Femur (tissue), 1 donor: ENCODE results near the gene CRIP1.

Experiments
- DNase-seq: peaks from one replicate; pipeline ENCODE4 v3.0.0-alpha.2; 2017

CRIP1 gene

GRCh38 chr14:105486163-105486973 lies at the start of gene CRIP1:
CRIP1 (plus strand) TSS chr14:105486886; CDS start chr14:105487260, 374 bp downstream.
- DNase-seq = peak; percentile 44

- no peak for DNase-seq
Measured at GRCh38 chr14:105436891-105437722, 49.6 kb upstream of the CRIP1 start.

GRCh38 chr14:105437723-105438500 lies 48.8 kb upstream of the CRIP1 start:
- no peak for DNase-seq

- no peak for DNase-seq
Measured at GRCh38 chr14:105439179-105439578, 47.5 kb upstream of the CRIP1 start.

- no peak for DNase-seq
Measured at GRCh38 chr14:105439710-105440553, 46.8 kb upstream of the CRIP1 start.

- no peak for DNase-seq
Measured at GRCh38 chr14:105440554-105440900, 46.2 kb upstream of the CRIP1 start.

GRCh38 chr14:105440992-105441391 lies 45.7 kb upstream of the CRIP1 start:
- no peak for DNase-seq

- no peak for DNase-seq
Measured at GRCh38 chr14:105442125-105442524, 44.6 kb upstream of the CRIP1 start.

GRCh38 chr14:105442834-105443233 lies 43.9 kb upstream of the CRIP1 start:
- DNase-seq = no peak

- DNase-seq = no peak
Measured at GRCh38 chr14:105444859-105445258, 41.8 kb upstream of the CRIP1 start.

- DNase-seq = no peak
Measured at GRCh38 chr14:105445290-105445689, 41.4 kb upstream of the CRIP1 start.

GRCh38 chr14:105445901-105446845 lies 40.5 kb upstream of the CRIP1 start:
- DNase-seq = no peak

GRCh38 chr14:105446971-105447370 lies 39.7 kb upstream of the CRIP1 start:
- no peak for DNase-seq

- no peak for DNase-seq
Measured at GRCh38 chr14:105447651-105448640, 38.7 kb upstream of the CRIP1 start.

GRCh38 chr14:105448706-105449111 lies 38.0 kb upstream of the CRIP1 start:
- peak; percentile 82 for DNase-seq

- DNase-seq = no peak
Measured at GRCh38 chr14:105449276-105450122, 37.2 kb upstream of the CRIP1 start.

GRCh38 chr14:105450123-105450505 lies 36.6 kb upstream of the CRIP1 start:
- DNase-seq = no peak

GRCh38 chr14:105450864-105451720 lies 35.6 kb upstream of the CRIP1 start:
- DNase-seq = no peak
